NOMO-1 treated with DMSO at 0.1 percent for 48 hours (cell line): ENCODE measurements around the gene SF3B1.
"Not testable (repeated sequence)": the region's sequence is repeated elsewhere in the genome, so short reads cannot be mapped to it uniquely, and the experiment has no call there.

Source experiments
- DNase-seq: peaks from one replicate; lab custom pipeline; 2025; ENCODE audit not compliant: unreplicated experiment; lab: John Stamatoyannopoulos, UW

The SF3B1 gene

GRCh38 chr2:197381641-197382040 lies 53.2 kb downstream of the SF3B1 start:
- DNase-seq = no peak

GRCh38 chr2:197379918-197380309 lies 54.9 kb downstream of the SF3B1 start:
- DNase-seq = not testable (repeated sequence)

- DNase-seq = not testable (repeated sequence)
Observed at GRCh38 chr2:197379308-197379917, 55.4 kb downstream of the SF3B1 start.

GRCh38 chr2:197378494-197379307 lies 56.1 kb downstream of the SF3B1 start:
- peak; percentile 29 for DNase-seq

DNA sequence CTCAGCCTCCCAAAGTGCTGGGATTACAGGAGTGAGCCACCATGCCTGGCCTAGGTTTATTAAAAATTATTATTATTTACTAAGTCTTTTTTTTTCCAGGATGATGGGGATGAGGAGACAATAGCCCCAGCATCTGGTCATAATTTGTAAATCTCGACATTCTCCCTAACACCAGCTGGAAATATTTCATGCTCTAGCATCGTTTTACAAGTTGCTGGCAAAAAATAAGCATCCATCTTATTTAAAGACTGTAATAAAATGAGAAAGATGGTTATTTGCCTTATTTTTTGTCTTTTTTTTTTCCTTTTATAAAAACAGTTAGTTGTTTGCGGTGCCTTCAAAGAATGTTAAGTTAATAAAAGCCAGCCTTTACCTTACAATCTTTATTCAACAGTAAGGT lies 56.7 kb downstream of the SF3B1 start:
- DNase-seq = no peak

- DNase-seq = no peak
Observed at GRCh38 chr2:197377670-197378069, 57.2 kb downstream of the SF3B1 start.

DNA sequence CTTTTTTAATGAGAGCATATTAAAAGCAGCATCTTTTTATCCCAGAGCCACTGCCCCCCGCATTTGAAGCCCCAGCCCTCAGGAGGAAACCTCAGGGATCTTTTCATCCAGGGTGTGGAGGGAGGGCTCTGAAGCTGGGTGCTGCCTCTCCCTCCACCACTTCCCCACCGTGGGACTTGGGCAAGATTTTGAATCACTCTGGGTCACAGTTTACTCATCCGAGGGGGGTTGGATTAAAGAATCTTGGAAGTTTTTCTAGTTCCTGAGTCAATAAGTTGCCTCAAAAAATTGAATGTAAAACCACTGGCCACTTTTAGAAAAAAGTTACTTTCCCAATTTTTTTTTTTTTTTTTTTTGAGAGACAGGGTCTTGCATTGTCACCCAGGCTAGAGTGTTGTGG lies 62.2 kb downstream of the SF3B1 start:
- DNase-seq = no peak

DNA sequence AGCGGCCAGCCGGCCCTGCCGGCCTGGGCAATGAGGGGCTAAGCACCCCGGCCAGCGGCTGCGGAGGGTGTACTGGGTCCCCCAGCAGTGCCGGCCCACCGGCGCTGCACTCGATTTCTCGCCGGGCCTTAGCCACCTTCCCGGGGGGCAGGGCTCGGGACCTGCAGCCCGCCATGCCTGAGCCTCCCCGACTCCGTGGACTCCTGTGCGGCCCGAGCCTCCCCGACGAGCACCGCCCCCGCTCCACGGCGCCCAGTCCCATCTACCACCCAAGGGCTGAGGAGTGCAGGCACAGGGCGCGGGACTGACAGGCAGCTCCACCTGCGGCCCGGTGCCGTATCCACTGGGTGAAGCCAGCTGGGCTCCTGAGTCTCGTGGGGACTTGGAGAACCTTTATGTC lies 64.2 kb downstream of the SF3B1 start:
- DNase-seq = not testable (repeated sequence)

DNA sequence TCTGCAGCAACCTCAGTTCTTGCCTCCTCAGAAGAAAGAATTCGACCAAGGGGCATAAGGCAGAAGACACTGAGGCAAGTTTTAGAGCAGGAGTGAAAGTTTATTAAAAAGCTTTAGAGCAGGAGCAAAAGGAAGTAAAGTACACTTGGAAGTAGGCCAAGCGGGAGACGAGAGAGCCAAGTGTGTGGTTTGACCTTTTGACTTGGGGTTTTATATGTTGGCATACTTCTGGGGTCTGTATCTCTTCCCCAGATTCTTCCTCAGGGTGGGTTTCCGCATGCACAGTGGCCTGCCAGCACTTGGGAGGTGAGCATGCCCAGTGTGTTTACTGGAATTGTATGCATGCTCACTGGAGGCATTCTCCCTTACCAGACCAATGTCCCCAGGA lies 64.9 kb downstream of the SF3B1 start:
- DNase-seq = no peak

DNA sequence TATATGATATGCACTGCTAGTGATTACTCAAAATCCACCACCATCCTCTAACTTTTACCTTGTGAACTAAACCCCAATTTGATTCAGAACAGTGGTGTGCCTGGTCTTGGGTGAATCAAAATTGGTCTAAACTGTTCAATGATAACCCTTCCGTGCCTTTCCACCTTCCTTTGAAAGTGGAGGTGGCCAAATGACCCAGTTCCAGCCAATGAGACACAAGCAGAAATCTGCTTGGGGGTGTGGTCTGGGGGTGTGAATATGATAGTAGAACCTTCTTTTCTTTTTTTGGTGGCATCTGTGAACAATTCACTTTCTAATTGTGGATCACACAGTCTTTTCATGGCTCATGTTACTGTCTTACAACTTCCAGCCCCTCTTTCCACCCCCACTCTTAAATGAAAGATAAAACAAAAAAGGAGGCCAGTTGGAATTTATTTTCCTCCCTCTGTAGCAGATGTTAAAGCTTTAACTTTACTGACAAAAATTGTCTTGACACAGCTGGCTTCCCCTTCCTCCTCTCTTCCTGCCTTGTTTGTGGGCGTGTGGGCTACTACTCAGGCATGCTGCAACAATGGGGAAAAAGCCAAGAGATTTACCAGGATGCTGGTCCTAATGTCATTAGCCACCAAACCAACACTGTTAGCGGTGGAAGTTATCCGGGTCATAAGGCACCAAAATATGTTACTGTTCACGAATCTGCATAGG lies 65.4 kb downstream of the SF3B1 start:
- DNase-seq = no peak

DNA sequence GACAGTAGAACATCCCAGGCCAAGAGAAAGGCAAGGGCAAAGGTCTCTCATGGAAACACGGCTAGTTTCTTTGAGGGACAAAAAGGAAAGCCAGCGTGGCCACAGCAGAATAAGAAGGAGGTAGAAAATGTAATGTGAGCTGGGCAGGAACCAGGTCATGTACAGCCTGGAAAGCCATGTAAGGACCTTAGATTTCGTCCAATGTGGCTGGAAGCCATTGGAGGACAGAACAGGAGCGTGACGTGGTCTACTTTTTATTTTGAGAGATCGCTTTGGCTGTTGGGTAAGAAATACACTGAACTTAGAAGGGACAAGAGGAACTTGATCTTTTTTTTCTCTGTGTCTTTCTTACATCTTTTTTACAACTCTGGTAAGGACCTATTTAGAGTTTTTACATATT lies 66.4 kb downstream of the SF3B1 start:
- DNase-seq = no peak

- DNase-seq = no peak
Observed at GRCh38 chr2:197363998-197364397, 70.8 kb downstream of the SF3B1 start.

DNA sequence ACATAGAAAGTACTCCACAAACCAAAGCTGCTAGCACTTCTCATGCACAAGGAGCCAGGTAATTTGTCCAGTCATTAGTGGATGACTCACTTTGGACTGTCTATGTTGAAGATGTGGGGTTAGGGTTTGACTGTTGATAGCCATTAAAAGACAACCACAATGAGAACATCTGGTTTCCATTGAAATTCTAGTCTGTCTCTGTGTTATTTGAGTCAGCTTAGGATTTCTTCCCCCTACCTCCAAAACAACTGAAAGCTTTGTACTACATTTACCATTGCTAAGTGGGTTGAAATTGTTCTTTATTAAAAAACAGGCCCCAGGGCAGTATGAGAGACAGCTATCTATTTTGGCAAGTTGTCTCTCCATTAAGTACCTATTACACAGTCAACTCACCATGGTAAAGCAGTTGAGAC lies 74.1 kb downstream of the SF3B1 start:
- DNase-seq = peak; percentile 15

- no peak for DNase-seq
Observed at GRCh38 chr2:197359859-197360258, 75.0 kb downstream of the SF3B1 start.

DNA sequence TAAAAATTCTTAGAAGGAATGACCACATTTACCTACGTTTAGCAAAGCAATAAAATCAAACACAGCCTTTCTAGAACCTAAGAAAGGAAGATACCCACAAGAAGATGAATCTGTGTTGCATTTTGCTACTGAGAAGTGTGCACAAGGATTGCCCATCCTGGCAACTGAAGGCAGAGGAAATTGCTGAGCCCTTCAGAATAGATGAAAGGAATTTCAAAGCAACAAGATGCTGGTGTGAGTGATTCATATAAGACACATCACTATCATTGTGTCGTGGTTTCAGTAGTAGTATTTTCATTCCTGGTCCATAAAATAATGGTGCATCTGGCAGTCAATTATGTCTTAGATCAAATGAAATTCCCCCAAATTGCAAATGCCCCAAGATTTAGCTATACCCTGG lies 75.9 kb downstream of the SF3B1 start:
- DNase-seq = no peak

DNA sequence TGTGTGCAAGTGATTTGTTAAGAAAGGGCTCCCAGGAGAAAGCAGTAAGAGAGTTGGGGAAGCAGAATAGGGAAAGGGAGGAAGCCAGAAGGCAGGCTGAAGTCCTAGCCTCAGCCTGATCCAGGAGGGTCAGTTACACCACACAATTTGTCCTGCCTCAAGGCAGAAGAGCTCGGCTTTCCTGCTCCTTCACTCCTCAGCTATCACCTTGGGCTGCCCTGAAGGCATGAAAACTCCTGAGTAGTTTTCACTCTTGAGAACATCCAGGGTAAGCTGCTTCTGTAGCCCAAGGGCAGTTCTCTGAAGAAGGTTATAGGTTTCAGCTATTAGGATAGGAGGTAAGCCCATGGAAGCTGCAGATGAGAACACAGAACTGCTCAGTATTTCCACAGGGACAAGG lies 76.8 kb downstream of the SF3B1 start:
- no peak for DNase-seq

GRCh38 chr2:197356136-197356535 lies 78.7 kb downstream of the SF3B1 start:
- DNase-seq = no peak

- no peak for DNase-seq
Observed at GRCh38 chr2:197354169-197354558, 80.7 kb downstream of the SF3B1 start.

DNA sequence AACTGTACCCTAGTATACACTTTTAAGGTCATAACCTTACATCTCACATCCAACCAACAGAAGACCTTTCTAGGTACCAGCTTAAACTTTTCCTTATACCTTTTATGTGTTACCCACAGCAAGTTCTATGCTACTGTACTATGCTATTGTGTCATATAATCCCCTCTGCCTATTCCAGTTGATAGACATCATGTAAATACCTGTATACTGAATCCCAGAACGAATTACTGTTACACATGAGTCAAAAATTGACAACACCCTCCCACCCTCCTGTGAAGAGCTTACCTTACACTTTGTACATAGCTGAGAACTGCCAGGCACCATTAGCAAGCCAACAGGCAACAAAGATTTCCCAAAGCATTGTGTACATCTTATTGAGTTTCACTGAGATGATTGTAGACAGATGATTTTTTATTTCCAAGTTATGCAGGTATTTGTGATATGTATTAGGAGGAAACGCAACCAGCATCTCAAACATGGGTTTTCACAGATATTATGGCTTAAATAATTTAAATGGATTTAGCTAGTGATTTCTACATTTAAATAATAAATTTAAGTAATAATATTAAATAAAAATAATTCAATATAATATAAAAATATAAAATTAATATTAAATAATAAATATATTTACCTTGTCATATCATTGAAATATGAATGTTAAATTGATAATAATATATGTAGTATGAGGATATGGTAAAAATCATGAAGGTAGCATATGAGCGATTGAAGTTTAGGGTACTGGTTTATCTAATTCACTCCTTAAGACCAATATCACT lies 81.2 kb downstream of the SF3B1 start:
- no peak for DNase-seq

DNA sequence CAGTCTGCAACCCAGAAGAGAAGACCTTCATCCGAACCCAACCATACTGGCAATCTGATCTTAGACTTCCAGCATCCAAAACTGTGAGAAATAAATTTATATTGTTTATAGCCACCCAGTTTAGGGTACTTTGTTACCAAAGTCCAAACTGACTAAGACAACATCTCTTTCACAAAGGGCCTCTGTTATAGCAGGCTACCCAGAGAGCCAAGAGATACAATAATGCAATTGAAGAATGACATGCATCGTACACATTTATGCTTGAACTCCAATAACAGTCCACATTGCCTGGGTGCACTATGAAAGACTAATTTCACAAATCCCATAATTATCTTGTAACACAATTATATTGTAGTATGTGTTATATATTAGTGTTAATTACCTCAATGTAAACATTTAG lies 85.1 kb downstream of the SF3B1 start:
- DNase-seq = no peak

GRCh38 chr2:197348721-197349360 lies 86.0 kb downstream of the SF3B1 start:
- no peak for DNase-seq
